ENCODE data around the gene ITGA11.
A peak's percentile ranks its signal among the peaks of the same experiment; 100 is the strongest.

Gene ITGA11

GRCh38 chr15:68348606-68349005, 83.4 kb downstream of the ITGA11 start:
- DNase-seq: no peak

GRCh38 chr15:68348081-68348480, 83.9 kb downstream of the ITGA11 start:
- DNase-seq: peak; percentile 56

- DNase-seq: peak; percentile 92
These were observed 84.6 kb downstream of the ITGA11 start for GRCh38 chr15:68347392-68347791.

GRCh38 chr15:68346979-68347378, 85.0 kb downstream of the ITGA11 start:
- DNase-seq: no peak

- DNase-seq: no peak
These were observed 86.5 kb downstream of the ITGA11 start for GRCh38 chr15:68345481-68345880.

GRCh38 chr15:68344600-68344999, 87.4 kb downstream of the ITGA11 start:
- DNase-seq: no peak

- no peak for DNase-seq
These were observed 88.3 kb downstream of the ITGA11 start for GRCh38 chr15:68343579-68344225.

GRCh38 chr15:68341760-68342725, 89.9 kb downstream of the ITGA11 start:
- no peak for DNase-seq

- peak; percentile 47 for DNase-seq
These were observed 91.0 kb downstream of the ITGA11 start for GRCh38 chr15:68340726-68341671.

- no peak for DNase-seq
These were observed 92.5 kb downstream of the ITGA11 start for GRCh38 chr15:68339481-68339880.

- peak; percentile 43 for DNase-seq
These were observed 94.1 kb downstream of the ITGA11 start for GRCh38 chr15:68337826-68338225.

GRCh38 chr15:68336516-68336915, 95.4 kb downstream of the ITGA11 start:
- no peak for DNase-seq

- no peak for DNase-seq
These were observed 96.3 kb downstream of the ITGA11 start for GRCh38 chr15:68335655-68336054.

GRCh38 chr15:68335251-68335650, 96.7 kb downstream of the ITGA11 start:
- peak; percentile 45 for DNase-seq

- DNase-seq: peak; percentile 82
These were observed 97.3 kb downstream of the ITGA11 start for GRCh38 chr15:68334661-68335124.

GRCh38 chr15:68333775-68334470, 98.0 kb downstream of the ITGA11 start:
- peak; percentile 84 for DNase-seq

GRCh38 chr15:68332266-68332665, 99.7 kb downstream of the ITGA11 start:
- DNase-seq: no peak

- no peak for DNase-seq
These were observed 101.1 kb downstream of the ITGA11 start for GRCh38 chr15:68330901-68331300.

GRCh38 chr15:68330416-68330815, 101.5 kb downstream of the ITGA11 start:
- no peak for DNase-seq

- DNase-seq: no peak
These were observed 103.0 kb downstream of the ITGA11 start for GRCh38 chr15:68328964-68329363.

- peak; percentile 48 for DNase-seq
These were observed 103.5 kb downstream of the ITGA11 start for GRCh38 chr15:68328443-68328842.

All from fibroblast of skin of back (primary cell).